Heart left ventricle (tissue), 13 donors: Measurements from ENCODE around the gene CIRBP.

Experiments used
- CTCF ChIP-seq, 12 donors: fragments of 200-600 bp; sonication (generic) in 4 of 12; IDR thresholded peaks; one replicate each; pipeline versions ENCODE4 v1.5.0 to v1.8.0; 2018 to 2022; ENCODE audit warnings: antibody characterized with exemption in 12 of 12, mild to moderate bottlenecking in 5 of 12
- POLR2A ChIP-seq, 2 donors: fragments of 450-650 bp; IDR thresholded peaks; one replicate each; pipeline ENCODE4 v1.6.1; 2017; ENCODE audit warnings: antibody characterized with exemption in 2 of 2, mild to moderate bottlenecking in 2 of 2, moderate library complexity in 2 of 2
- donor health status: ischemic (EF 13 %, LVEDD 7.1; RV severe dilation, severe dysfunction).
- donor health status: DM: no; HTN: yes; CAD: no.
- donor health status: DM: no; HTN: no; CAD: no.
- donor health status: ischemic (EF 25% LVEDD 6.9; RV normal size, moderate dysfunction).
- donor health status: ischemic (EF 25% LVEDD 5.7; RV mildly dilated, moderate dysfunction).
- donor health status: ischemic (EF 35%, LVEDD 5.7; RV mildly dilated, moderate dysfunction).
- donor health status: nonischemic (EF 11% LVEDD 7.7; RV severe dilation, severe dysfunction).
- donor health status: DM: yes; HTN: yes; CAD: no.
- donor health status: PGD.
- donor health status: ischemic (EF 29% LVEDD 5.4; RV normal size, mild dysfunction).
- donor health status: nonischemic (EF 23%, LVEDD 6.1; RV moderate dilation, normal function).

- TF ChIP-seq POLR2A (IDR thresholded peaks at IDR 0.05) (no peak), CTCF (IDR thresholded peaks at IDR 0.05) (no peak)
Measured at GRCh38 chr19:1271528-1272422, 2.6 kb downstream of the CIRBP start.
